IMR-90 (cell line): Measurements from ENCODE around the gene TIMM44. TPM values are rescaled to one million over a fixed set of nuclear protein-coding genes. Genes with fewer than 3 reads are reported as not detected.

Experiments
- ATAC-seq: fragments of 200-7000 bp; cut with Tn5 transposase; 2 replicates; pipeline ENCODE4 v1.9.1; 2020; ENCODE audit warnings: low read depth, mild to moderate bottlenecking, moderate library complexity
- BruUV-seq: library from RNA; stranded (reverse); fragments of 400-500 nt; replicated peaks from 2 replicates; lab custom pipeline; 2021; lab: Mats Ljungman, UMichigan
- CTCF ChIA-PET: fragments of 300-600 bp; formaldehyde crosslinking; extraction: SDS; loops from one replicate; lab custom pipeline; 2021; ENCODE audit warnings: antibody characterized with exemption; lab: Yijun Ruan, JAX
- POLR2A ChIA-PET: fragments of 300-600 bp; sonication (Branson Sonifier 250); formaldehyde crosslinking; loops from one replicate; lab custom pipeline; 2022; ENCODE audit warnings: antibody characterized with exemption; ENCODE audit not compliant: unreplicated experiment; lab: Charles Lee
- DNase-seq: peaks from one replicate; pipeline ENCODE4 v3.0.0; 2013
- H2AFZ ChIP-seq: replicated peaks from 2 replicates; pipeline ENCODE3; 2013; ENCODE audit warnings: low read length, mild to moderate bottlenecking; ENCODE audit not compliant: poor library complexity
- H2AK5ac ChIP-seq: 2 replicates; pipeline ENCODE4 v1.6.1; 2013; ENCODE audit warnings: low read depth, low read length, inconsistent platforms
- H2AK9ac ChIP-seq: replicated peaks from 2 replicates; pipeline ENCODE3; 2013; ENCODE audit warnings: mild to moderate bottlenecking, low read depth, low read length, moderate library complexity; ENCODE audit not compliant: poor library complexity
- H2BK120ac ChIP-seq: 2 replicates; pipeline ENCODE4 v1.6.1; 2013; ENCODE audit warnings: low read depth, low read length, inconsistent platforms
- H2BK15ac ChIP-seq: 3 replicates; pipeline ENCODE4 v1.6.1; 2013; ENCODE audit warnings: low read depth, low read length, inconsistent platforms
- H2BK20ac ChIP-seq: 2 replicates; pipeline ENCODE4 v1.6.1; 2013; ENCODE audit warnings: low read depth, mild to moderate bottlenecking, inconsistent platforms, low read length, moderate library complexity
- H2BK5ac ChIP-seq: 2 replicates; pipeline ENCODE4 v1.6.1; 2013; ENCODE audit warnings: mild to moderate bottlenecking, low read depth, low read length, inconsistent platforms; ENCODE audit not compliant: poor library complexity, severe bottlenecking
- H3K14ac ChIP-seq: replicated peaks from 2 replicates; pipeline ENCODE4 v1.6.1; 2013; ENCODE audit warnings: low read depth, low read length, inconsistent platforms
- H3K18ac ChIP-seq: 2 replicates; pipeline ENCODE4 v1.6.1; 2013; ENCODE audit warnings: low read depth, low read length, control low read depth
- H3K23ac ChIP-seq: 2 replicates; pipeline ENCODE4 v1.6.1; 2013; ENCODE audit warnings: low read depth, low read length, inconsistent platforms
- H3K27ac ChIP-seq: 2 replicates; pipeline ENCODE4 v1.5.1; 2013; ENCODE audit warnings: mild to moderate bottlenecking, control low read depth, low read length; ENCODE audit not compliant: insufficient read depth
- H3K27me3 ChIP-seq: 2 replicates; pipeline ENCODE4 v1.6.1; 2013; ENCODE audit warnings: low read length; ENCODE audit not compliant: control insufficient read depth, insufficient read depth
- H3K36me3 ChIP-seq: 2 replicates; pipeline ENCODE4 v1.6.1; 2013; ENCODE audit warnings: low read length, mixed read lengths; ENCODE audit not compliant: control insufficient read depth, insufficient read depth
- H3K4ac ChIP-seq: 2 replicates; pipeline ENCODE4 v1.6.1; 2013; ENCODE audit warnings: low read depth, low read length, inconsistent platforms
- H3K4me1 ChIP-seq: 2 replicates; pipeline ENCODE4 v1.6.1; 2013; ENCODE audit warnings: low read length, mixed read lengths; ENCODE audit not compliant: control insufficient read depth, insufficient read depth
- H3K4me2 ChIP-seq: 2 replicates; pipeline ENCODE4 v1.6.1; 2013; ENCODE audit warnings: low read depth, mild to moderate bottlenecking, control low read depth, low read length, moderate library complexity
- H3K4me3 ChIP-seq: 2 replicates; pipeline ENCODE4 v1.5.1; 2013; ENCODE audit warnings: low read depth, mild to moderate bottlenecking, control low read depth, low read length, moderate library complexity; ENCODE audit not compliant: insufficient read depth
- H3K56ac ChIP-seq: 2 replicates; pipeline ENCODE4 v1.6.1; 2013; ENCODE audit warnings: low read length, inconsistent platforms; ENCODE audit not compliant: insufficient read depth; ENCODE audit errors: extremely low read depth
- H3K79me1 ChIP-seq, 2 experiments: 2 replicates each; pipeline ENCODE4 v1.6.1; 2013; ENCODE audit warnings: low read length in 2 of 2, inconsistent platforms in 1 of 2, low read depth in 1 of 2
- H3K9ac ChIP-seq: 2 replicates; pipeline ENCODE4 v1.6.1; 2013; ENCODE audit warnings: low read depth, low read length, control low read depth
- H3K9me1 ChIP-seq: 2 replicates; pipeline ENCODE4 v1.6.1; 2013; ENCODE audit warnings: low read length, inconsistent platforms; ENCODE audit not compliant: insufficient read depth
- H3K9me3 ChIP-seq: 2 replicates; pipeline ENCODE4 v1.6.1; 2013; ENCODE audit warnings: low read length; ENCODE audit not compliant: control insufficient read depth, insufficient read depth
- H4K20me1 ChIP-seq: 2 replicates; pipeline ENCODE4 v1.6.1; 2013; ENCODE audit warnings: low read length, inconsistent platforms; ENCODE audit not compliant: insufficient read depth
- H4K5ac ChIP-seq: 2 replicates; pipeline ENCODE4 v1.6.1; 2013; ENCODE audit warnings: mild to moderate bottlenecking, low read depth, low read length, control low read depth
- H4K8ac ChIP-seq, 2 experiments: 2 replicates each; pipeline ENCODE4 v1.6.1; 2013; ENCODE audit warnings: low read depth in 2 of 2, low read length in 2 of 2, control low read depth in 1 of 2, inconsistent platforms in 1 of 2
- H4K91ac ChIP-seq: 2 replicates; pipeline ENCODE4 v1.6.1; 2013; ENCODE audit warnings: low read depth, low read length, inconsistent platforms; ENCODE audit not compliant: insufficient read depth
- ELK1 ChIP-seq: fragments of 150-350 bp; IDR thresholded peaks from 2 replicates; pipeline ENCODE4 v1.6.1; 2016; ENCODE audit warnings: low read depth, mild to moderate bottlenecking, low read length, moderate library complexity, borderline replicate concordance
- FOS ChIP-seq: fragments of 150-350 bp; IDR thresholded peaks from 2 replicates; pipeline ENCODE4 v1.6.1; 2016; ENCODE audit warnings: low read depth, low read length
- MAZ ChIP-seq: IDR thresholded peaks from 2 replicates; pipeline ENCODE4 v1.6.1; 2012; ENCODE audit warnings: low read depth, mild to moderate bottlenecking, low read length, improper control_type of control experiment, moderate library complexity, borderline replicate concordance
- NFE2L2 ChIP-seq: fragments of 150-350 bp; IDR thresholded peaks from 2 replicates; pipeline ENCODE4 v1.6.1; 2016; ENCODE audit warnings: low read depth, mild to moderate bottlenecking, low read length
- POLR2A ChIP-seq: IDR thresholded peaks from 2 replicates; pipeline ENCODE4 v1.6.1; 2012; ENCODE audit warnings: mild to moderate bottlenecking, low read depth, low read length
- RAD21 ChIP-seq: IDR thresholded peaks from 2 replicates; pipeline ENCODE4 v1.6.1; 2012; ENCODE audit warnings: low read length, improper control_type of control experiment
- SMC3 ChIP-seq: fragments of 150-350 bp; IDR thresholded peaks from 2 replicates; pipeline ENCODE4 v1.6.1; 2016; ENCODE audit warnings: low read depth, mild to moderate bottlenecking, antibody characterized with exemption, low read length, moderate library complexity
- WGBS, 2 experiments: methylation state at CpG; one replicate each; pipeline versions ENCODE4 v1.1.5 to v1.1.7; 2013; ENCODE audit warnings: missing lambda C conversion rate in 2 of 2; ENCODE audit not compliant: insufficient read length in 1 of 2; ENCODE audit errors: extremely low coverage in 2 of 2; 5-methylcytosine and 5-hydroxymethylcytosine counted together
- dilution Hi-C: fragments of 300-500 bp; cut with HindIII; formaldehyde crosslinking; loops from one replicate; pipeline ENCODE4 v1.14.3; 2018; ENCODE audit warnings: low sequenced_read_pairs; ENCODE audit not compliant: unreplicated experiment
- in situ Hi-C: fragments of 300-500 bp; cut with MboI; formaldehyde crosslinking; loops from 3 replicates; pipeline ENCODE4 v1.14.3; 2019; ENCODE audit warnings: low sequenced_read_pairs, inconsistent platforms, mixed read lengths
- intact Hi-C: fragments of 100-400 bp; cut with micrococcal nuclease; formaldehyde crosslinking; loops from 2 replicates; pipeline ENCODE4 v1.10.0; 2022
- polyA plus RNA-seq, 3 experiments: library from polyadenylated mRNA; depleted of rRNA; stranded (reverse); fragments of >200 nt; gene quantifications; 2 replicates each; pipeline ENCODE4 v1.2.3, GENCODE V29; 2012; ENCODE audit warnings: low replicate concordance in 1 of 3
- total RNA-seq: library from RNA; depleted of rRNA; stranded (reverse); fragments of >200 nt; gene quantifications from 2 replicates; pipeline ENCODE4 v1.2.3, GENCODE V29; 2012
- TF ChIP-seq, protein P1 (sequence below): fragments of 150-350 bp; IDR thresholded peaks from 2 replicates; pipeline ENCODE4 v1.6.1; 2017; ENCODE audit warnings: mild to moderate bottlenecking, antibody characterized with exemption, low read length, low read depth

The TIMM44 gene
- total and polyA plus RNA-seq, 2 of the 4 experiments (the other 2 are of a cell fraction) = 37.6 to 52.3 TPM

GRCh38 chr19:7973883-7974282, 30.4 kb upstream of the TIMM44 start:
- dilution Hi-C loops (no loop called here), in situ Hi-C loops (loop anchor here (10.0 kb wide), 1 partner anchor 281 kb away; no protein-coding TSS in a partner anchor), intact Hi-C loops (no loop called here)
- DNase-seq = no peak
- H3K18ac ChIP-seq = no peak overlapping the region
- no peak overlapping the region for H3K14ac ChIP-seq
- no peak overlapping the region for H3K4me2 ChIP-seq
- no peaks in the 10 kb centered on the region for H3K27me3 ChIP-seq
- H3K4me1 ChIP-seq = no peaks in the 10 kb centered on the region
- H2AK5ac ChIP-seq = no peak overlapping the region
- no peak for ATAC-seq
- no TSS peak for BruUV-seq
- no peak overlapping the region for H2BK15ac ChIP-seq
- no peak overlapping the region for H3K23ac ChIP-seq
- H3K4ac ChIP-seq = no peak overlapping the region
- H4K91ac ChIP-seq = no peak overlapping the region
- no peaks in the 10 kb centered on the region for H3K9me1 ChIP-seq
- H4K8ac ChIP-seq = no peak overlapping the region
- H4K5ac ChIP-seq = no peak overlapping the region
- H4K20me1 ChIP-seq = peaks cover 56% of the 10 kb centered on the region
- H2AFZ ChIP-seq = no peak overlapping the region
- no peak overlapping the region for H3K27ac ChIP-seq
- H3K79me1 ChIP-seq = peaks cover 16 to 49% of the 10 kb centered on the region in 2 experiments
- no peaks in the 10 kb centered on the region for H3K9me3 ChIP-seq
- H2AK9ac ChIP-seq = no peak overlapping the region
- WGBS, 2 experiments = 100% methylated on average over 5 of the region's 12 CpGs; no CpG with 5 or more reads in 1 of the 2 experiments
- H3K36me3 ChIP-seq = peaks cover 58% of the 10 kb centered on the region
- no peak overlapping the region for H2BK5ac ChIP-seq
- no peak overlapping the region for H3K56ac ChIP-seq
- CTCF ChIA-PET = interaction anchor here (0.8 kb wide), 1 partner anchor 28 kb away, joined by 3 read pairs; no protein-coding TSS in a partner anchor
- no peak overlapping the region for H2BK120ac ChIP-seq
- no peak overlapping the region for H3K9ac ChIP-seq
- no peak overlapping the region for H2BK20ac ChIP-seq
- TF ChIP-seq MAZ = no peak
- TF ChIP-seq POLR2A = no peak
- TF ChIP-seq, protein P1, sequence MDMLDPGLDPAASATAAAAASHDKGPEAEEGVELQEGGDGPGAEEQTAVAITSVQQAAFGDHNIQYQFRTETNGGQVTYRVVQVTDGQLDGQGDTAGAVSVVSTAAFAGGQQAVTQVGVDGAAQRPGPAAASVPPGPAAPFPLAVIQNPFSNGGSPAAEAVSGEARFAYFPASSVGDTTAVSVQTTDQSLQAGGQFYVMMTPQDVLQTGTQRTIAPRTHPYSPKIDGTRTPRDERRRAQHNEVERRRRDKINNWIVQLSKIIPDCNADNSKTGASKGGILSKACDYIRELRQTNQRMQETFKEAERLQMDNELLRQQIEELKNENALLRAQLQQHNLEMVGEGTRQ = no peak
- no peak for TF ChIP-seq ELK1
- TF ChIP-seq RAD21 = no peak
- no peak for TF ChIP-seq SMC3
- TF ChIP-seq FOS = no peak
- TF ChIP-seq NFE2L2 = no peak
- POLR2A ChIA-PET = no interaction called here
- no peak overlapping the region for H3K4me3 ChIP-seq
